Dendritic cell treated with granulocyte-macrophage colony-stimulating factor and Interleukin-4, amounts not matched to agents 40 ng/mL and 50 ng/mL, for 4 days (primary cell): ENCODE results near the gene PAX5.

Source experiments
- H3K27ac Mint-ChIP-seq: one replicate; pipeline ENCODE4 v1.8.0; 2022; ENCODE audit warnings: mild to moderate bottlenecking, mixed read lengths
- H3K27me3 Mint-ChIP-seq: one replicate; pipeline ENCODE4 v1.8.0; 2022; ENCODE audit warnings: mild to moderate bottlenecking, mixed read lengths
- H3K36me3 Mint-ChIP-seq: one replicate; pipeline ENCODE4 v1.8.0; 2022; ENCODE audit warnings: low read depth, mixed read lengths
- H3K4me1 Mint-ChIP-seq: one replicate; pipeline ENCODE4 v1.8.0; 2022; ENCODE audit warnings: low read depth, mixed read lengths
- H3K4me3 Mint-ChIP-seq: one replicate; pipeline ENCODE4 v1.8.0; 2022; ENCODE audit warnings: mild to moderate bottlenecking, moderate library complexity, mixed read lengths
- H3K9me3 Mint-ChIP-seq: one replicate; pipeline ENCODE4 v1.8.0; 2022; ENCODE audit warnings: mixed read lengths
- intact Hi-C: fragments of 100-400 bp; cut with micrococcal nuclease; formaldehyde crosslinking; loops from one replicate; pipeline ENCODE4 v1.15.0; 2022

Gene PAX5

GRCh38 chr9:37017546-37017945 lies 16.5 kb downstream of the PAX5 start:
- H3K27ac Mint-ChIP-seq, result no peak overlapping the region
- H3K4me1 Mint-ChIP-seq, result no peaks in the 10 kb centered on the region
- no peaks in the 10 kb centered on the region for H3K36me3 Mint-ChIP-seq
- peaks cover 76% of the 10 kb centered on the region for H3K27me3 Mint-ChIP-seq
- H3K9me3 Mint-ChIP-seq, result no peaks in the 10 kb centered on the region
- no peak overlapping the region for H3K4me3 Mint-ChIP-seq
- intact Hi-C loops, result no loop called here

DNA sequence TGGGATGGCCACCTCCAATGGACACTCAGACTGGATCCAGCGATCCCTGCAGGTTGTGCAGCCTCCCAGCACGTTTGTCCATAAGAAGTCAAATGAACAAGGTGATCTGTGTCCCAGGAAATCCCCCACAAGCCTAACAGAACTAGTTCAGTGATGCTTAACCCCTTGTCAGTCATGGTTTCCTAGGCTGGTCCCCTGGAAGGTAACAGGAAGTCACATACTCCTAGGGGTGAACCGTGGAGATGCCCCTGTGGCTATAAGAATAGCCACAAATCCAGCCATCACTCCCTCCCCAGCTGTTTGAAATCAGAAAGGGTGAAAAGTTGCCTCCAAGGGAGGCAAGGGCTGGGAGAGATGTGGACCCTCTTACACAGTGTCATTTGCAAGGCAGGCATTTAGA lies 22.5 kb downstream of the PAX5 start:
- Mint-ChIP-seq H3K4me1 (no peaks in the 10 kb centered on the region), H3K36me3 (no peaks in the 10 kb centered on the region), H3K4me3 (no peak overlapping the region), H3K9me3 (no peaks in the 10 kb centered on the region), H3K27ac (no peak overlapping the region), H3K27me3 (peaks cover 60% of the 10 kb centered on the region)
- intact Hi-C loops, result no loop called here

- Mint-ChIP-seq H3K27me3 (peaks cover 59% of the 10 kb centered on the region), H3K36me3 (no peaks in the 10 kb centered on the region), H3K4me3 (no peak overlapping the region), H3K27ac (no peak overlapping the region), H3K9me3 (no peaks in the 10 kb centered on the region), H3K4me1 (no peaks in the 10 kb centered on the region)
- intact Hi-C loops, result no loop called here
These were observed 23.1 kb downstream of the PAX5 start for GRCh38 chr9:37010976-37011375.

DNA sequence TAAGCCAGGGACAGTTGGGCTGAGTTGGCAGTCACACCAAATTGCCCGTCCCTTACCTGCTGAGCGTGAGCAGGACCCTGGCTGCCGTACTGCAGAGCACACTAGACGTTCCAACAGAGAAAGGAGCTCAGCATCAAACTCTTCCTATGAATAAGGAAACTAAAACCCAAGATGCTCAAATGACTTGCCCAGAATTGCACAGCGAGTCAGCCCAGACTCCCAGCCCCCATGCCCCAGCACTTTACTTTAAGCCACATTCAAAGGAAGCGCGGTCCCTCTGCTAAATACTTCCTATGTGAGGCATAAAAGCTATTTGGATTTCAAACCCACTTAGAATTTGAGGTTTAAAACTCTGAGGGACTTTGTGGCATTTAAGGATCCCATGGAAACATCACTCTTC lies 23.9 kb downstream of the PAX5 start:
- Mint-ChIP-seq H3K9me3 (no peaks in the 10 kb centered on the region), H3K27me3 (peaks cover 60% of the 10 kb centered on the region), H3K27ac (no peak overlapping the region), H3K4me1 (no peaks in the 10 kb centered on the region), H3K4me3 (no peak overlapping the region), H3K36me3 (no peaks in the 10 kb centered on the region)
- intact Hi-C loops, result no loop called here

DNA sequence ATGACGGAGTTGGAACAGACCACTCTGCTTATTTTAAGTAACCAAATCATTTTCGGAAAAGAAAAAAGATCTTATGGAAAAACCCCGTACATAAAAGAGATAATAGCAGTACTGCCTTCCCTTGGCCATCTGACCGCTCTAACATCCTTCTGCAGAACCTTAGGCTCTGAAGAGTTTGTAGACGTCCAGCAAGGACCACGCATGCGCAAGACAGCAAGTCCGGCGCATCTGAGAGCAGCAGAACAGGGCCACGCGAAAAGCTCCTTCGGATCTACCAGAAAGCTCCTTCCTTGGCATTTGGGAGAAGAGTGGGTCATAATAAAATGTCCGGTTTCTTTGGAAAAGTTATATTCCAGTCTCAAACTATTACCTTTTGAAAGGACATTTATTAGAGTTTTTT lies 26.8 kb downstream of the PAX5 start:
- peaks cover 61% of the 10 kb centered on the region for H3K27me3 Mint-ChIP-seq
- no peaks in the 10 kb centered on the region for H3K36me3 Mint-ChIP-seq
- H3K4me3 Mint-ChIP-seq, result no peak overlapping the region
- no peaks in the 10 kb centered on the region for H3K9me3 Mint-ChIP-seq
- intact Hi-C loops, result loop anchor here (5.0 kb wide), 1 partner anchor 625 kb away; no protein-coding TSS in a partner anchor
- H3K4me1 Mint-ChIP-seq, result no peaks in the 10 kb centered on the region
- H3K27ac Mint-ChIP-seq, result no peak overlapping the region

- H3K36me3 Mint-ChIP-seq, result no peaks in the 10 kb centered on the region
- H3K4me1 Mint-ChIP-seq, result no peaks in the 10 kb centered on the region
- no peaks in the 10 kb centered on the region for H3K9me3 Mint-ChIP-seq
- peaks cover 67% of the 10 kb centered on the region for H3K27me3 Mint-ChIP-seq
- no peak overlapping the region for H3K27ac Mint-ChIP-seq
- H3K4me3 Mint-ChIP-seq, result no peak overlapping the region
- intact Hi-C loops, result loop anchor here (5.0 kb wide), 1 partner anchor 627 kb away; no protein-coding TSS in a partner anchor
These were observed 28.4 kb downstream of the PAX5 start for GRCh38 chr9:37005517-37006140.

DNA sequence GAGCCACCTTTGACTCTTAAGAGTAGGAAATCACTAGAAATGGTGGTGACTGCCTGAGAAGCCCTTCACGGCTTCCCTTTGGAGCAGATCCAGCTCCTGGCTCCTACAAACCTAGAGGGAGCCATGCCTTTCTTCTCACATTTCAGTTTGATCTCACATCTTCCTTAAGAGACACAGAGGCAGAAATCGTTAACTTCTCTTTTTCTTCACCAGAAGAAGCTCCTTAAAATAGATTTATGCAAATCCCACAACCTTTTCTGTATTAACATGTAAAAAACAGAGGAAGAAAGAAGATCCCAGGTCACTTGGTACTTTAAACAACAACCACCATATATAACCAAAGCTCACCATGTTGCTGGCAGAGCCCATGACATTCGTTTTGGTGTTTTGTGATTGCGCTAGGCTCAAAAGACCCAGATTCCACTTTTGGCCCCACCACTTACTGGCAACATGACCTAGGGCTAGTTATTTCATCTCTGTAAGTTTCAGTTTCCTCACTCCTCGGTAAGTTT lies 29.6 kb downstream of the PAX5 start:
- Mint-ChIP-seq H3K27me3 (peaks cover 73% of the 10 kb centered on the region), H3K4me1 (no peaks in the 10 kb centered on the region), H3K4me3 (no peak overlapping the region), H3K27ac (no peak overlapping the region), H3K36me3 (no peaks in the 10 kb centered on the region), H3K9me3 (no peaks in the 10 kb centered on the region)
- intact Hi-C loops, result no loop called here

DNA sequence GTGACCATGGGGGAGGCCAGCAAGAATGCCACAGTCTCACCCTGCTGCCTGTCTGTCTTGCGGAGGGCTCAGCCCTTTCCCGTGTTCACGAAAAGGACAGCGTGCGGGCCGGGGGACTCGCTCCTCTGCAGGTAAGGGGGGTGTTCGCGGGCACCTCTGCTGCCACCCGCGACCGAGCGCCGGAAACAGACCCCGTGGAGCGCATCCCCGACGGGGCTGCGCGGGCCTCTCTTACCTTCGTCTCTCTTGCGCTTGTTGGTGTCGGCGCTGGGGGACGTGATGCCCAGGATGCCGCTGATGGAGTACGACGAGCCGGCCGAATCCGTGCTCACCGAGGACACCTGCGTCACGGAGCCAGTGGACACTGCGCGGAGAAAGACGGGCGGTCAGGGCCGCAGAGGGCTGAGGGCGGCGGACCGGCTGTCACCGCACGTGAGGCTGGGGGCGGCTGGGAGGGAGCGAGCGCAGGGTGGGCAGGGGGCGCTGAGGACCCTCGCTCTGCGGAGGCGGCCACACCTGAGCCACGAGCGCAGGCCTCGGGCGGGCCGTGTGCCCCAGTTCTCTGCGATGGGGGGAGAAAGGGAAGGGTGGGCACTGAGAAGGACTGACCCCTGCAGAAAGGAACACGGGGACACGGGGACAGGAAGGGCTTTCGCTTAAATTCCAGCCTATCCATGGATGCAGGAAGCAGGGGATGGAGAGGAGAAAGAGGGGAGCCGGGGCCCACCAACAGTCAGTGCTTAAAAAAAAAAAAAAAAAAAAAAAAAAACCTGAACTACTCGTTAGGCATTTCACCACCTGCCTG lies 31.5 kb downstream of the PAX5 start:
- Mint-ChIP-seq H3K27ac (no peak overlapping the region), H3K27me3 (peaks cover 71% of the 10 kb centered on the region), H3K4me3 (no peak overlapping the region), H3K36me3 (no peaks in the 10 kb centered on the region), H3K4me1 (no peaks in the 10 kb centered on the region), H3K9me3 (no peaks in the 10 kb centered on the region)
- intact Hi-C loops, result no loop called here

- no peak overlapping the region for H3K4me3 Mint-ChIP-seq
- H3K27me3 Mint-ChIP-seq, result peaks cover 72% of the 10 kb centered on the region
- H3K4me1 Mint-ChIP-seq, result no peaks in the 10 kb centered on the region
- no peaks in the 10 kb centered on the region for H3K36me3 Mint-ChIP-seq
- no peaks in the 10 kb centered on the region for H3K9me3 Mint-ChIP-seq
- H3K27ac Mint-ChIP-seq, result no peak overlapping the region
- intact Hi-C loops, result no loop called here
These were observed 32.0 kb downstream of the PAX5 start for GRCh38 chr9:37002036-37002412.

DNA sequence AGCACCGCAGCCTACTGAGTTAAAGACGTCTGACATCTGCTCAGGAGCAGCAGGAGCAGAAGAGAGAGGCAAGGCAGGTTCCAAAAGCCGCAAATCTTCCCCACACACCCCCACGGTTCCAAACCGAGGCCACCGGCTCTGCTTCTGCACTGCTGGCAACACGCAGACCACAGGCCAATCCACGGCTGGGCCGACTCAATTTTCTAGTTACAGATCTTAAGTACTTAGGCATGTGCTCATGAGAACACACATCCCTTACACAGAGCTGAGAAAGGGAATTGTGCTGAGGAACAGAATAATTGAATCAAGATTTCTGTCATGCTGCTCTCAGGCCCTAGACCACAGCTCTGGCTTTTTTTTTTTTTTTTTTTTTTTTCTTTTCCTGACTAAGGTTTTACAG lies 32.6 kb downstream of the PAX5 start:
- H3K27me3 Mint-ChIP-seq, result peaks cover 71% of the 10 kb centered on the region
- no peak overlapping the region for H3K4me3 Mint-ChIP-seq
- H3K4me1 Mint-ChIP-seq, result no peaks in the 10 kb centered on the region
- intact Hi-C loops, result no loop called here
- H3K27ac Mint-ChIP-seq, result no peak overlapping the region
- no peaks in the 10 kb centered on the region for H3K9me3 Mint-ChIP-seq
- no peaks in the 10 kb centered on the region for H3K36me3 Mint-ChIP-seq

DNA sequence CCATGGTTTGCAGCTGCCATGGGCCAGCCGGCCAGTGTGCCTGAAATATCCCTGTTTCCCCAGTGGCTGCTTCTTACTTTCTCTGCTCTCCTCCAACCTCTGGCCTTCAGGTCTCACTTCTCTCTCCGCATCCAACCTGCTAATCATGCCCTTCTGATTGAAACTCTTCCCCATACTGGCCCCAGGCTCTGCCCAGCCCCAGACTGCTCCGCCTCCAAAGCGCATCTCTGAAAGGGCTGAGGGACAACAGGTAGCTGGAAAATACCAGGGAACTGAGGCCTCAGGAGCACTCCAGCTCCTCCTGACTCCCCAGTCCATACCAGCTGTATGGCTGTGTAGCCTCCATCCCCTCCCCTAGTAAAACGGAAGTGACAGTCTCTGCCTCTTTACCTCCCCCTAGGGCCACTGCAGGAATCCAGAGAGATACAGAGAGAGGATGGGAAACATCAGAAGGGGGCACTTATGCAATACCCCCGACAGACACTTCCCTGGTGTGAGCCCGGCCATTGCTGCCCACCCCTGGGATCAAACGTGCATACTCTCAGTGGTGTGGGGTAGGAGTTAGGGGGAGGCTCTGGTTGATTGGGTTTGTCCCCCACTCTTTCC lies 34.2 kb downstream of the PAX5 start:
- Mint-ChIP-seq H3K36me3 (no peaks in the 10 kb centered on the region), H3K27me3 (peaks cover 62% of the 10 kb centered on the region), H3K27ac (no peak overlapping the region), H3K4me3 (no peak overlapping the region), H3K4me1 (no peaks in the 10 kb centered on the region), H3K9me3 (no peaks in the 10 kb centered on the region)
- intact Hi-C loops, result loop anchor here (10.0 kb wide), 1 partner anchor 335 kb away; no protein-coding TSS in a partner anchor

- Mint-ChIP-seq H3K4me3 (no peak overlapping the region), H3K27me3 (peaks cover 53% of the 10 kb centered on the region), H3K4me1 (no peaks in the 10 kb centered on the region), H3K27ac (no peak overlapping the region), H3K36me3 (no peaks in the 10 kb centered on the region), H3K9me3 (no peaks in the 10 kb centered on the region)
- intact Hi-C loops, result loop anchor here (10.0 kb wide), 1 partner anchor 337 kb away; no protein-coding TSS in a partner anchor
These were observed 36.7 kb downstream of the PAX5 start for GRCh38 chr9:36997414-36997813.

GRCh38 chr9:36996706-36997086 lies 37.4 kb downstream of the PAX5 start:
- H3K4me1 Mint-ChIP-seq, result no peaks in the 10 kb centered on the region
- H3K27me3 Mint-ChIP-seq, result peaks cover 52% of the 10 kb centered on the region
- H3K36me3 Mint-ChIP-seq, result peaks cover under 1% of the 10 kb centered on the region
- intact Hi-C loops, result loop anchor here (10.0 kb wide), 1 partner anchor 338 kb away; no protein-coding TSS in a partner anchor
- H3K4me3 Mint-ChIP-seq, result no peak overlapping the region
- no peak overlapping the region for H3K27ac Mint-ChIP-seq
- peaks cover 5% of the 10 kb centered on the region for H3K9me3 Mint-ChIP-seq
